ENCODE data around the gene KRTAP19-7.

KRTAP19-7 gene, protein sequence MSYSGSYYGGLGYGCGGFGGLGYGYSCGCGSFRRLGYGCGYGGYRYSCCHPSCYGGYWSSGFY

DNA sequence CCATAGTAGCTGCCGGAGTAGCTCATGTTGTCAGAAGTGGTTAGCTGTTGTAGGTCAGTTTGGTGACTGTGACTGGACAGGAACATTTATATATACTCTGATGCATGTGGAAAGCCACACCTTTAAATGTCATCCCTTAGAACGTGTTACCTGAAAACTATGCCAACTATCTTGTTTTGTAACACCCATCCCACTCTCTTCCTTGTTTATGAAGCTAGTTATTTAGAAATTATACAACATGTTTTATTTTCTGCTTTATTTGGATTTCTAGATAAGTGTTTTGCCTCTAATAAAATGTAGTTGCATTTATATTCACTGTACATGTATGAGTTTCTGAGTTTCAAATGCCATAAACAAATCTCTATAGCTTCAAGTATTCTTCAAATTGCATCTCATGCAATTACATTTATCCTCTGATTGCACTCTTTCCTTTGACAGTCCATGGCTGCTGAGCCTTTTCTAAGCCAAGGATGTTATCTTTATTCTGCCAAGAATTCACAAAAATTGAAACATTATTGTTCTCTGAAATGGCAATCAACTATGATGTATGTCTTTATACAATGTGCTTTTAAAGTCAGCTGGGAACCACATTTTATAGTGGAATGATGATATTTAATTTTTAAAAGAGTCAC is at the start of gene KRTAP19-7:
KRTAP19-7 (minus strand) TSS at position 51 of the 632 bp plus-strand sequence; CDS start at position 26, 25 bp downstream.
- no peaks in the 10 kb centered on the region for H3K4me1 ChIP-seq (ENCODE audit: insufficient read depth, low read length)
- no peaks in the 10 kb centered on the region for H3K27me3 ChIP-seq (ENCODE audit: insufficient read depth, low read length)
- H3K4me3 ChIP-seq (ENCODE audit: low read length): no peak within 1 kb of the TSS
- no peak within 1 kb of the TSS for H2AFZ ChIP-seq (ENCODE audit: low read depth, low read length)
- no peaks in the 10 kb centered on the region for H3K36me3 ChIP-seq (ENCODE audit: insufficient read depth, low read length)
- H3K9me3 ChIP-seq (ENCODE audit: low read length): no peaks in the 10 kb centered on the region

DNA sequence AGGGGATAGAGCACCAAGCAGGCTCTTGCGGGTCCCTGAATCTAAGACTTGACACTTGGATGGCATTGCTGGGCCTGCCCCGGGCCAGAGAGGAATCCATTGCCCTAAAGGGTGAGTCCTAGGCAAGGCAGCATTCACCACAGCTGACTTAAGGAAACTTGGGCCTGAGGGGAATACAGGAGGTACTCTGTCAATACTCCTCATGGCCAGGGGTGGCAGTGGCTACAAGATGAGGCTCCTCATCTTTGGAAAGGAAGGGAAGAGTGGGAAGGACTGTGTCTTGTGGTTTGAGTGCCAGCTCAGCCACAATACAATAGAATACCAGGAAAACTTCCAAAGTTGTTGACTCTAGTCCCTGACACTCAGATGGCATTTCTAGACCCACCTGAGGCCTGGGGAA is 44.9 kb upstream of the KRTAP19-7 start:
- Histone ChIP-seq H3K27me3 (ENCODE audit: insufficient read depth, low read length) (no peaks in the 10 kb centered on the region), H3K4me1 (ENCODE audit: insufficient read depth, low read length) (no peaks in the 10 kb centered on the region), H2AFZ (ENCODE audit: low read depth, low read length) (no peak overlapping the region), H3K36me3 (ENCODE audit: insufficient read depth, low read length) (no peaks in the 10 kb centered on the region), H3K4me3 (ENCODE audit: low read length) (no peak overlapping the region), H3K9me3 (ENCODE audit: low read length) (no peaks in the 10 kb centered on the region)

DNA sequence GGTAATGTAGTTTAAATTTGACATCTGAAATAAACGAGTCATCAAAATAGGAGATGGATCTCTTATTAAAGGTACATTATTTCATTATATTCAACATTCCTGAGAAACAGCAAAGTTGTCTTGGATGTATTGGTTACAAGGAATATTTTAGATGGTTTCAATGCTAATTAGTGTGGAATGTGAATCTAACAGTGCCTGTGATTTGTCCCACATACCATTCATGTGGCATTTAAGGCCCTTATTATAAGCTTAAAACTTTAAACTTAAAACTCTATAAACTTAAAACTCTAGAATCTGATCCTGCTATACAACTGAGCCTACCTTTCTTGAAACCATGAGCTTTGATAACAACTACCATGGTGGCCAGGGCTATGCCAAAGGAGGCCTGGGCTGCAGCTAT is 39.7 kb upstream of the KRTAP19-7 start, which contains the start of gene KRTAP22-1:
KRTAP22-1 (plus strand) TSS at position 301 of the 400 bp plus-strand sequence.
- no peaks in the 10 kb centered on the region for H3K36me3 ChIP-seq (ENCODE audit: insufficient read depth, low read length)
- no peak within 1 kb of the TSS for H2AFZ ChIP-seq (ENCODE audit: low read depth, low read length)
- H3K4me3 ChIP-seq (ENCODE audit: low read length): no peak within 1 kb of the TSS
- no peaks in the 10 kb centered on the region for H3K27me3 ChIP-seq (ENCODE audit: insufficient read depth, low read length)
- H3K9me3 ChIP-seq (ENCODE audit: low read length): no peaks in the 10 kb centered on the region
- H3K4me1 ChIP-seq (ENCODE audit: insufficient read depth, low read length): no peaks in the 10 kb centered on the region

DNA sequence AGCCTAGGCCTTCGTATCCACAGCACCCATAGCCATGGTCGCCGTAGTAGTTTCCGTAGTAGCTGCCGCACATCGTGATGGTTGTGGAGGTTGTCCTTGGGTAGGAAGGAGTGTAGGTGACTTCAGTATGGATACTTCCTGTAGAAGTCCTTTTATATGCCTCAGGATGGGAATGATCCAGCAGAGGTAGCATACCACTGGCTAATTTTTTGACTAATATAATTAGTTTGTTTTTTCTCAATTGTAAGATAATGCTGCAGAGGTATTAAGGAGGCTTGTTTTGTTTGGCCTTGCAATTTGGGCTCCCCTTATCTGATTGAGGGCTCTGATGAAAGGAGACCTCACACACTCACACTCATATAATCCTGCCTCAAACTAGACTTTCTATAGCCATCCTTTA is 37.7 kb upstream of the KRTAP19-7 start, which contains the start of gene KRTAP6-2:
KRTAP6-2 (minus strand) TSS at position 101 of the 400 bp plus-strand sequence; CDS start at position 73, 28 bp downstream.
- Histone ChIP-seq H3K27me3 (ENCODE audit: insufficient read depth, low read length) (no peaks in the 10 kb centered on the region), H3K36me3 (ENCODE audit: insufficient read depth, low read length) (no peaks in the 10 kb centered on the region), H3K4me3 (ENCODE audit: low read length) (no peak within 1 kb of the TSS), H3K9me3 (ENCODE audit: low read length) (no peaks in the 10 kb centered on the region), H2AFZ (ENCODE audit: low read depth, low read length) (no peak within 1 kb of the TSS), H3K4me1 (ENCODE audit: insufficient read depth, low read length) (no peaks in the 10 kb centered on the region)

DNA sequence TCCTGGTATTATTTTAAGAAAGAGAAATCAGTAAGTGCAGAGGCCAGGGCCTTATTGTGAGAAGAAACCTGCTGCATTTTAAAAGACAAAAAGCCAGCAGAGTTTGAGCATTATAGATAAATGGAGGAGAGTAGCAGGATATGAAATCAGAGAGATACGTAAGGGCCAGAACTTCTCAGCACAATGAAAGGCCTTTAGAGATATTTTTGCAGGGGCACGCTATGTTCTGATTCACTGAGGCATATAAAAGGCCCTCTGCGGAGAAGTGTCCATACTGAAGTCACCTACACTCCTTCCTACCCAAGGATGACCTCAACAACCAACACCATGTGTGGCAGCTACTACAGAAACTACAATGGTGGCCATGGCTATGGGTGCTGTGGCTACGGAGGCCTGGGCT is 31.0 kb upstream of the KRTAP19-7 start, which contains the start of gene KRTAP6-3:
KRTAP6-3 (plus strand) TSS at position 301 of the 400 bp plus-strand sequence; CDS start at position 307, 6 bp downstream.
- no peaks in the 10 kb centered on the region for H3K4me1 ChIP-seq (ENCODE audit: insufficient read depth, low read length)
- H2AFZ ChIP-seq (ENCODE audit: low read depth, low read length): no peak within 1 kb of the TSS
- no peaks in the 10 kb centered on the region for H3K27me3 ChIP-seq (ENCODE audit: insufficient read depth, low read length)
- H3K4me3 ChIP-seq (ENCODE audit: low read length): no peak within 1 kb of the TSS
- no peaks in the 10 kb centered on the region for H3K9me3 ChIP-seq (ENCODE audit: low read length)
- no peaks in the 10 kb centered on the region for H3K36me3 ChIP-seq (ENCODE audit: insufficient read depth, low read length)

DNA sequence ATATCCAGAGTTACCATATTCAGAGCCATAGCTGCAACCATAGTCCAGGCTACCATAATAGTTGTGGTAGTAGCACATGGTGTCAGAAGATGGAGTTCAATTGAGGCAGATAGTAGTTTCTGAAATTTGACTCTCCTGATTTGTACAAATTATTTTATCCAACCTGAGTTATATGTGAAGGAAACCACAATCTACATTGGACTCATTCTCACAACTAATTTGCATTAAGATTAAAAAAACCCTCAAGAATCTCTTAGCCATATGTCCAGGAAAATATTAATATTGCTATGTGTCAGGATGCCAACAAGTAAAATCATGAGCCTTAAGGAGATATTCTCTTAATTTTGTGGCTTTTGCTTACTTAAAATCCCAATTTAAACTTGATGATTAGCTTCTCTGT is 29.2 kb upstream of the KRTAP19-7 start, which contains the start of gene KRTAP22-2:
KRTAP22-2 (minus strand) TSS at position 101 of the 400 bp plus-strand sequence.
- no peaks in the 10 kb centered on the region for H3K27me3 ChIP-seq (ENCODE audit: insufficient read depth, low read length)
- no peak within 1 kb of the TSS for H3K4me3 ChIP-seq (ENCODE audit: low read length)
- H2AFZ ChIP-seq (ENCODE audit: low read depth, low read length): no peak within 1 kb of the TSS
- H3K9me3 ChIP-seq (ENCODE audit: low read length): no peaks in the 10 kb centered on the region
- H3K4me1 ChIP-seq (ENCODE audit: insufficient read depth, low read length): no peaks in the 10 kb centered on the region
- H3K36me3 ChIP-seq (ENCODE audit: insufficient read depth, low read length): no peaks in the 10 kb centered on the region

- H3K27me3 ChIP-seq (ENCODE audit: insufficient read depth, low read length): no peaks in the 10 kb centered on the region
- no peak overlapping the region for H3K4me3 ChIP-seq (ENCODE audit: low read length)
- no peaks in the 10 kb centered on the region for H3K9me3 ChIP-seq (ENCODE audit: low read length)
- peaks cover 6% of the 10 kb centered on the region for H3K4me1 ChIP-seq (ENCODE audit: insufficient read depth, low read length)
- H2AFZ ChIP-seq (ENCODE audit: low read depth, low read length): no peak overlapping the region
- H3K36me3 ChIP-seq (ENCODE audit: insufficient read depth, low read length): no peaks in the 10 kb centered on the region
Measured at GRCh38 chr21:30582870-30583269, 21.8 kb upstream of the KRTAP19-7 start.

DNA sequence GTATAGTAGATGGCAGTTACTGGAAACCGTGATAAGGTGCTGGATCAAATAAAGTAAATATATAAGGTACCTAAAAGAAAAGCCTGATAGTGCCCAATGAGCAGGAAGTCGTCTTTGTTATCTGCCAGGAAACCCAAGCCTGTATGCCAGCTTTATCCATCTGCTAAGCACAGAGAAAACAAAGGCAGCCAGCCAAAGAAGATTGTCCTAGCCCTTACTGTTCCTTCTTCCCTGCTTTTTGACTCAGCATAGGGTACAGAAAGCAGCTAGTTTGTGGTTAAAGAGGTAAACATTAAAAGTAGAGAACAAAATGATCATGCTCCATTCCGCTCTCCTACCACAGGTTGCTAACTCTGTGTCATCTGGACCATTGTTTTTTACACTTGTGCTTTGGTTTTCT is 19.0 kb upstream of the KRTAP19-7 start:
- Histone ChIP-seq H3K4me1 (ENCODE audit: insufficient read depth, low read length) (peaks cover 6% of the 10 kb centered on the region), H2AFZ (ENCODE audit: low read depth, low read length) (no peak overlapping the region), H3K9me3 (ENCODE audit: low read length) (no peaks in the 10 kb centered on the region), H3K36me3 (ENCODE audit: insufficient read depth, low read length) (no peaks in the 10 kb centered on the region), H3K27me3 (ENCODE audit: insufficient read depth, low read length) (no peaks in the 10 kb centered on the region), H3K4me3 (ENCODE audit: low read length) (no peak overlapping the region)

DNA sequence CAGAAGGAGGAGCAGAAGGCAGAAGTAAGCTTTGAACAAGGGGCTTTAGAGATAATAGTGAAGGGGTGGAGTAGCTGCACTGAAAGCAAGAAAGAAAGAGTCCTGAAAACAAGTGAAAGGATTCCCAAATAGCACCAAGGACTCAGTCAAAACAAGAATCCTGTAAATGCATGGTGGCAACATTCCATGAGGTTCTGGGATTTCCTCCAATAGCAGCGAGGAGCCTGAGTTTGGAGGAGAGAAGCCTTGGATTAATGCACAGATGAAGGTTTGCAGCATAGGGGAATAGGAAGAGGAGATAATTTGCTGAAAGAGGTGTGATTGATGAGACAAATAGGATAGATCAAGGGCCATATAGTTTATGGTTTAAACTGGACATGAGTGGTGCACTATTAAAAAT is 18.2 kb upstream of the KRTAP19-7 start:
- Histone ChIP-seq H3K4me1 (ENCODE audit: insufficient read depth, low read length) (peaks cover 6% of the 10 kb centered on the region), H2AFZ (ENCODE audit: low read depth, low read length) (no peak overlapping the region), H3K27me3 (ENCODE audit: insufficient read depth, low read length) (no peaks in the 10 kb centered on the region), H3K9me3 (ENCODE audit: low read length) (no peaks in the 10 kb centered on the region), H3K36me3 (ENCODE audit: insufficient read depth, low read length) (no peaks in the 10 kb centered on the region), H3K4me3 (ENCODE audit: low read length) (no peak overlapping the region)

- H3K4me3 ChIP-seq (ENCODE audit: low read length): no peak overlapping the region
- H3K9me3 ChIP-seq (ENCODE audit: low read length): no peaks in the 10 kb centered on the region
- no peaks in the 10 kb centered on the region for H3K4me1 ChIP-seq (ENCODE audit: insufficient read depth, low read length)
- no peak overlapping the region for H2AFZ ChIP-seq (ENCODE audit: low read depth, low read length)
- no peaks in the 10 kb centered on the region for H3K36me3 ChIP-seq (ENCODE audit: insufficient read depth, low read length)
- H3K27me3 ChIP-seq (ENCODE audit: insufficient read depth, low read length): no peaks in the 10 kb centered on the region
Measured at GRCh38 chr21:30577766-30578165, 16.7 kb upstream of the KRTAP19-7 start.

DNA sequence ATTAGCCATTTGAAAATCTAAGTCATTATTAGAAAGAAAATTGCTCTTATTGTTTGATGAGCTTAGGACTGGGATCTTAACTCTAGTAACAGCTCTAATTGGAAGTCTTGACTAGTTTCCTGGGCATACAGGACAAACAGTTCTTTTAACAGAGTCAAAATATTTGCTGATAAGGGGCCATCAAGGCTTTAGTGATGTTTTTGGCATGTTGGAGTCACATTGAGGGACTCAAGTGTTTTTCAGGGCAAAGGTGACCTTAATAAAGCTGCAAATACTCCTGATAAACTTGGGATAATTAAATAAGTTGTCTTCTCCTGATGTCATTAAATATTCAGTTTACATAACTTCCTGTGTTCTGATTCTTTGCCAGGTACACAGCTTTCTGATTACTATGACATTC is 6.5 kb upstream of the KRTAP19-7 start:
- H3K4me3 ChIP-seq (ENCODE audit: low read length): no peak overlapping the region
- no peaks in the 10 kb centered on the region for H3K9me3 ChIP-seq (ENCODE audit: low read length)
- no peaks in the 10 kb centered on the region for H3K27me3 ChIP-seq (ENCODE audit: insufficient read depth, low read length)
- no peaks in the 10 kb centered on the region for H3K4me1 ChIP-seq (ENCODE audit: insufficient read depth, low read length)
- no peaks in the 10 kb centered on the region for H3K36me3 ChIP-seq (ENCODE audit: insufficient read depth, low read length)
- H2AFZ ChIP-seq (ENCODE audit: low read depth, low read length): no peak overlapping the region

- H3K4me3 ChIP-seq (ENCODE audit: low read length): no peak overlapping the region
- no peaks in the 10 kb centered on the region for H3K36me3 ChIP-seq (ENCODE audit: insufficient read depth, low read length)
- no peak overlapping the region for H2AFZ ChIP-seq (ENCODE audit: low read depth, low read length)
- H3K9me3 ChIP-seq (ENCODE audit: low read length): no peaks in the 10 kb centered on the region
- H3K27me3 ChIP-seq (ENCODE audit: insufficient read depth, low read length): no peaks in the 10 kb centered on the region
- no peaks in the 10 kb centered on the region for H3K4me1 ChIP-seq (ENCODE audit: insufficient read depth, low read length)
Measured at GRCh38 chr21:30563630-30564029, 2.5 kb upstream of the KRTAP19-7 start.

- Histone ChIP-seq H2AFZ (ENCODE audit: low read depth, low read length) (no peak overlapping the region), H3K36me3 (ENCODE audit: insufficient read depth, low read length) (no peaks in the 10 kb centered on the region), H3K4me3 (ENCODE audit: low read length) (no peak overlapping the region), H3K9me3 (ENCODE audit: low read length) (no peaks in the 10 kb centered on the region), H3K27me3 (ENCODE audit: insufficient read depth, low read length) (no peaks in the 10 kb centered on the region), H3K4me1 (ENCODE audit: insufficient read depth, low read length) (no peaks in the 10 kb centered on the region)
Measured at GRCh38 chr21:30563072-30563471, 2.0 kb upstream of the KRTAP19-7 start.
